HG03439 (cell line): ENCODE measurements around the gene SLC6A19.
"Not testable (repeated sequence)": the region's sequence is repeated elsewhere in the genome, so short reads cannot be mapped to it uniquely, and the experiment has no call there.

Experiments used
- ATAC-seq: cut with Tn5 transposase; IDR thresholded peaks from one replicate; pipeline ENCODE4 v1.9.1; 2021; ENCODE audit warnings: mild to moderate bottlenecking, moderate library complexity; ENCODE audit not compliant: unreplicated experiment

SLC6A19 gene

GRCh38 chr5:1261643-1262042 is 60.2 kb downstream of the SLC6A19 start:
- ATAC-seq: no peak

- ATAC-seq: no peak
Observed at GRCh38 chr5:1262381-1262780, 61.0 kb downstream of the SLC6A19 start.

- no peak for ATAC-seq
Observed at GRCh38 chr5:1264211-1264610, 62.8 kb downstream of the SLC6A19 start.

- no peak for ATAC-seq
Observed at GRCh38 chr5:1265026-1265425, 63.6 kb downstream of the SLC6A19 start.

- no peak for ATAC-seq
Observed at GRCh38 chr5:1265461-1266455, 64.4 kb downstream of the SLC6A19 start.

- ATAC-seq: no peak
Observed at GRCh38 chr5:1266791-1267190, 65.4 kb downstream of the SLC6A19 start.

- not testable (repeated sequence) for ATAC-seq
Observed at GRCh38 chr5:1267464-1267863, 66.1 kb downstream of the SLC6A19 start.

- no peak for ATAC-seq
Observed at GRCh38 chr5:1268056-1268455, 66.7 kb downstream of the SLC6A19 start.

GRCh38 chr5:1268666-1269065 is 67.3 kb downstream of the SLC6A19 start:
- ATAC-seq: no peak

GRCh38 chr5:1270426-1270825 is 69.0 kb downstream of the SLC6A19 start:
- ATAC-seq: no peak

GRCh38 chr5:1270933-1271914 is 69.8 kb downstream of the SLC6A19 start:
- no peak for ATAC-seq

- ATAC-seq: no peak
Observed at GRCh38 chr5:1272201-1272600, 70.8 kb downstream of the SLC6A19 start.

GRCh38 chr5:1273745-1274144 is 72.3 kb downstream of the SLC6A19 start:
- no peak for ATAC-seq

- no peak for ATAC-seq
Observed at GRCh38 chr5:1274471-1274870, 73.1 kb downstream of the SLC6A19 start.
